GM21825 (cell line): ENCODE results near the gene KSR2.

ENCODE experiments used
- ATAC-seq: cut with Tn5 transposase; IDR thresholded peaks from one replicate; pipeline ENCODE4 v1.9.1; 2021; ENCODE audit warnings: mild to moderate bottlenecking, moderate library complexity; ENCODE audit not compliant: unreplicated experiment

The KSR2 gene

GRCh38 chr12:117473856-117474255 is 494.9 kb downstream of the KSR2 start:
- ATAC-seq, result no peak

GRCh38 chr12:117472983-117473382 is 495.8 kb downstream of the KSR2 start:
- no peak for ATAC-seq

- no peak for ATAC-seq
Observed at GRCh38 chr12:117470804-117471203, 498.0 kb downstream of the KSR2 start.

- no peak for ATAC-seq
Observed at GRCh38 chr12:117469883-117470483, 498.8 kb downstream of the KSR2 start.

- ATAC-seq, result no peak
Observed at GRCh38 chr12:117468016-117468415, 500.8 kb downstream of the KSR2 start.

GRCh38 chr12:117467588-117467987 is 501.2 kb downstream of the KSR2 start:
- ATAC-seq, result no peak

GRCh38 chr12:117466677-117467362 is 502.0 kb downstream of the KSR2 start:
- ATAC-seq, result no peak

- no peak for ATAC-seq
Observed at GRCh38 chr12:117461732-117462131, 507.1 kb downstream of the KSR2 start.

GRCh38 chr12:117459229-117459628 is 509.6 kb downstream of the KSR2 start:
- no peak for ATAC-seq

- ATAC-seq, result no peak
Observed at GRCh38 chr12:117457189-117457588, 511.6 kb downstream of the KSR2 start.

- no peak for ATAC-seq
Observed at GRCh38 chr12:117456076-117456475, 512.7 kb downstream of the KSR2 start.

GRCh38 chr12:117453961-117454360 is 514.8 kb downstream of the KSR2 start:
- no peak for ATAC-seq

- no peak for ATAC-seq
Observed at GRCh38 chr12:117452112-117452511, 516.7 kb downstream of the KSR2 start.

- no peak for ATAC-seq
Observed at GRCh38 chr12:117450209-117450608, 518.6 kb downstream of the KSR2 start.

GRCh38 chr12:117447665-117448366 is 521.0 kb downstream of the KSR2 start:
- ATAC-seq, result no peak

- no peak for ATAC-seq
Observed at GRCh38 chr12:117444781-117445180, 524.0 kb downstream of the KSR2 start.

- ATAC-seq, result no peak
Observed at GRCh38 chr12:117441751-117442150, 527.0 kb downstream of the KSR2 start.

GRCh38 chr12:117440384-117440783 is 528.4 kb downstream of the KSR2 start:
- no peak for ATAC-seq

GRCh38 chr12:117439531-117440001 is 529.2 kb downstream of the KSR2 start:
- ATAC-seq, result no peak

- ATAC-seq, result no peak
Observed at GRCh38 chr12:117438809-117439208, 530.0 kb downstream of the KSR2 start.

GRCh38 chr12:117437516-117438255 is 531.1 kb downstream of the KSR2 start:
- ATAC-seq, result no peak
